PC-9 (cell line): Measurements from ENCODE around the gene CTLA4. TPM values are rescaled to one million over a fixed set of nuclear protein-coding genes. Genes with fewer than 3 reads are reported as not detected.

Experiments used
- BruUV-seq: library from RNA; stranded (reverse); fragments of 400-500 nt; replicated peaks from 2 replicates; lab custom pipeline; 2021; lab: Mats Ljungman, UMichigan
- CTCF ChIA-PET: fragments of 300-600 bp; sonication (Branson Sonifier 250); formaldehyde crosslinking; loops from one replicate; lab custom pipeline; 2022; ENCODE audit warnings: antibody characterized with exemption; lab: Charles Lee
- POLR2A ChIA-PET: fragments of 300-600 bp; sonication (Branson Sonifier 250); formaldehyde crosslinking; loops from one replicate; lab custom pipeline; 2022; ENCODE audit warnings: antibody characterized with exemption; ENCODE audit not compliant: unreplicated experiment; lab: Charles Lee
- DNase-seq, 2 experiments: peaks; one replicate each; pipeline versions ENCODE4 v3.0.0 to v3.0.0-alpha.2; 2015 to 2022; ENCODE audit warnings: mixed read lengths in 1 of 2
- H2AFZ ChIP-seq: fragments of 200-600 bp; sonication (generic); 2 replicates; pipeline ENCODE4 v1.8.1; 2017; ENCODE audit warnings: antibody characterized with exemption
- H3F3A ChIP-seq: fragments of 200-600 bp; sonication (generic); 2 replicates; pipeline ENCODE4 v1.8.1; 2017; ENCODE audit warnings: antibody characterized with exemption, mild to moderate bottlenecking, low read depth; ENCODE audit not compliant: insufficient read depth
- H3K27ac ChIP-seq: fragments of 200-600 bp; sonication (generic); 2 replicates; pipeline ENCODE4 v1.6.1; 2016; ENCODE audit warnings: mixed run types
- H3K27me3 ChIP-seq: fragments of 200-600 bp; sonication (generic); 2 replicates; pipeline ENCODE4 v1.6.1; 2016; ENCODE audit warnings: low read depth, mixed run types; ENCODE audit not compliant: insufficient read depth
- H3K36me3 ChIP-seq: fragments of 200-600 bp; sonication (generic); 2 replicates; pipeline ENCODE4 v1.6.1; 2016; ENCODE audit warnings: low read depth, mixed run types
- H3K4me1 ChIP-seq: fragments of 200-600 bp; sonication (generic); replicated peaks from 2 replicates; pipeline ENCODE4 v1.6.1; 2016; ENCODE audit warnings: mixed run types; ENCODE audit not compliant: insufficient read depth
- H3K4me2 ChIP-seq: fragments of 200-600 bp; sonication (generic); 2 replicates; pipeline ENCODE4 v1.6.1; 2017; ENCODE audit warnings: mixed run types
- H3K4me3 ChIP-seq: fragments of 200-600 bp; sonication (generic); 2 replicates; pipeline ENCODE4 v1.6.1; 2016; ENCODE audit warnings: mixed run types
- H3K79me2 ChIP-seq: fragments of 200-600 bp; sonication (generic); 2 replicates; pipeline ENCODE4 v1.6.1; 2017; ENCODE audit warnings: low read depth, mixed run types
- H3K9me2 ChIP-seq: fragments of 200-600 bp; sonication (generic); 2 replicates; pipeline ENCODE4 v1.8.1; 2017; ENCODE audit warnings: mild to moderate bottlenecking; ENCODE audit not compliant: insufficient read depth
- H3K9me3 ChIP-seq: fragments of 200-600 bp; sonication (generic); 2 replicates; pipeline ENCODE4 v1.8.1; 2016; ENCODE audit warnings: low read depth; ENCODE audit not compliant: insufficient read depth
- H4K20me1 ChIP-seq: fragments of 200-600 bp; sonication (generic); 2 replicates; pipeline ENCODE4 v1.8.1; 2017; ENCODE audit not compliant: insufficient read depth
- CTCF ChIP-seq: fragments of 200-600 bp; sonication (generic); conservative IDR thresholded peaks from 2 replicates; pipeline ENCODE4 v1.6.1; 2017; ENCODE audit warnings: mixed run types, antibody characterized with exemption, mild to moderate bottlenecking, moderate library complexity
- EZH2 ChIP-seq: fragments of 200-600 bp; sonication (generic); IDR thresholded peaks from 2 replicates; pipeline ENCODE4 v1.8.0; 2017; ENCODE audit warnings: antibody characterized with exemption, low read depth
- intact Hi-C: fragments of 100-400 bp; cut with micrococcal nuclease; formaldehyde crosslinking; loops from one replicate; pipeline ENCODE4 v1.10.0; 2022; ENCODE audit not compliant: unreplicated experiment
- total RNA-seq: library from RNA; stranded (reverse); gene quantifications from 2 replicates; pipeline ENCODE4 v1.2.3, GENCODE V29; 2021

CTLA4 gene
- total RNA-seq, 1 experiment from 2014 or later, result not detected

GRCh38 chr2:203861197-203861596 is 6.4 kb upstream of the CTLA4 start:
- H3K36me3 ChIP-seq, result no peaks in the 10 kb centered on the region
- H3F3A ChIP-seq, result no peaks in the 10 kb centered on the region
- ChIA-PET CTCF (no interaction called here), POLR2A (no interaction called here)
- no peak overlapping the region for H2AFZ ChIP-seq
- no peak overlapping the region for H3K4me2 ChIP-seq
- no peak overlapping the region for H3K4me3 ChIP-seq
- H3K27me3 ChIP-seq, result no peaks in the 10 kb centered on the region
- H4K20me1 ChIP-seq, result no peaks in the 10 kb centered on the region
- no peak for DNase-seq
- H3K9me3 ChIP-seq, result no peaks in the 10 kb centered on the region
- H3K9me2 ChIP-seq, result no peaks in the 10 kb centered on the region
- intact Hi-C loops, result no loop called here
- H3K27ac ChIP-seq, result no peak overlapping the region
- no TSS peak for BruUV-seq
- no peaks in the 10 kb centered on the region for H3K79me2 ChIP-seq
- H3K4me1 ChIP-seq, result no peaks in the 10 kb centered on the region
- TF ChIP-seq CTCF (no peak), EZH2 (no peak)

- Histone ChIP-seq H2AFZ (no peak overlapping the region), H3K9me3 (no peaks in the 10 kb centered on the region), H4K20me1 (no peaks in the 10 kb centered on the region), H3K4me3 (no peak overlapping the region), H3K9me2 (no peaks in the 10 kb centered on the region), H3K79me2 (no peaks in the 10 kb centered on the region), H3F3A (no peaks in the 10 kb centered on the region), H3K4me2 (no peak overlapping the region), H3K27me3 (no peaks in the 10 kb centered on the region), H3K36me3 (no peaks in the 10 kb centered on the region), H3K4me1 (no peaks in the 10 kb centered on the region), H3K27ac (no peak overlapping the region)
- CTCF ChIA-PET, result no interaction called here
- no peak for TF ChIP-seq CTCF
- TF ChIP-seq EZH2, result no peak
- no TSS peak for BruUV-seq
- intact Hi-C loops, result no loop called here
- POLR2A ChIA-PET, result no interaction called here
- no peak for DNase-seq
Measured at GRCh38 chr2:203861607-203862006, 6.0 kb upstream of the CTLA4 start.

GRCh38 chr2:203869223-203870042 is 1.9 kb downstream of the CTLA4 start:
- TF ChIP-seq EZH2, result no peak
- no peak for TF ChIP-seq CTCF
- no peaks in the 10 kb centered on the region for H4K20me1 ChIP-seq
- H3K79me2 ChIP-seq, result no peaks in the 10 kb centered on the region
- H2AFZ ChIP-seq, result no peak overlapping the region
- ChIA-PET CTCF (no interaction called here), POLR2A (no interaction called here)
- no peaks in the 10 kb centered on the region for H3K36me3 ChIP-seq
- no peak overlapping the region for H3K4me3 ChIP-seq
- no peak overlapping the region for H3K4me2 ChIP-seq
- no peaks in the 10 kb centered on the region for H3F3A ChIP-seq
- no peak overlapping the region for H3K27ac ChIP-seq
- H3K27me3 ChIP-seq, result 0 out of 2 replicates have a peak, but pooled peaks cover 5% of the 10 kb centered on the region
- DNase-seq, result no peak
- no peaks in the 10 kb centered on the region for H3K9me3 ChIP-seq
- no peaks in the 10 kb centered on the region for H3K9me2 ChIP-seq
- intact Hi-C loops, result no loop called here
- BruUV-seq, result no TSS peak
- no peaks in the 10 kb centered on the region for H3K4me1 ChIP-seq
